AG04449 (cell line): ENCODE measurements around the gene EWSR1.
"Not testable (repeated sequence)": the region's sequence is repeated elsewhere in the genome, so short reads cannot be mapped to it uniquely, and the experiment has no call there.

Experiments used
- CTCF ChIA-PET: fragments of 350-600 bp; formaldehyde crosslinking; extraction: SDS; loops from one replicate; lab custom pipeline; 2021; ENCODE audit warnings: antibody characterized with exemption; lab: Yijun Ruan, JAX
- POLR2A ChIA-PET: fragments of 400-600, 350-600 bp; formaldehyde crosslinking; extraction: SDS; loops from one replicate; lab custom pipeline; 2020; ENCODE audit warnings: antibody characterized with exemption, inconsistent platforms; lab: Yijun Ruan, JAX
- DNase-seq: peaks from one replicate; pipeline ENCODE4 v3.0.0-alpha.2; 2010; ENCODE audit warnings: low read depth, low spot score
- H3K4me3 ChIP-seq: 2 replicates; pipeline ENCODE4 v1.5.1; 2011; ENCODE audit warnings: low read depth, mild to moderate bottlenecking, control low read depth, low read length
- TF ChIP-seq, protein P1 (sequence below): IDR thresholded peaks from one replicate; pipeline ENCODE4 v1.5.1; 2011; ENCODE audit warnings: mild to moderate bottlenecking, moderate library complexity, low read length, control low read depth, inconsistent platforms; ENCODE audit not compliant: insufficient read depth; ENCODE audit errors: missing control alignments

The EWSR1 gene, protein sequence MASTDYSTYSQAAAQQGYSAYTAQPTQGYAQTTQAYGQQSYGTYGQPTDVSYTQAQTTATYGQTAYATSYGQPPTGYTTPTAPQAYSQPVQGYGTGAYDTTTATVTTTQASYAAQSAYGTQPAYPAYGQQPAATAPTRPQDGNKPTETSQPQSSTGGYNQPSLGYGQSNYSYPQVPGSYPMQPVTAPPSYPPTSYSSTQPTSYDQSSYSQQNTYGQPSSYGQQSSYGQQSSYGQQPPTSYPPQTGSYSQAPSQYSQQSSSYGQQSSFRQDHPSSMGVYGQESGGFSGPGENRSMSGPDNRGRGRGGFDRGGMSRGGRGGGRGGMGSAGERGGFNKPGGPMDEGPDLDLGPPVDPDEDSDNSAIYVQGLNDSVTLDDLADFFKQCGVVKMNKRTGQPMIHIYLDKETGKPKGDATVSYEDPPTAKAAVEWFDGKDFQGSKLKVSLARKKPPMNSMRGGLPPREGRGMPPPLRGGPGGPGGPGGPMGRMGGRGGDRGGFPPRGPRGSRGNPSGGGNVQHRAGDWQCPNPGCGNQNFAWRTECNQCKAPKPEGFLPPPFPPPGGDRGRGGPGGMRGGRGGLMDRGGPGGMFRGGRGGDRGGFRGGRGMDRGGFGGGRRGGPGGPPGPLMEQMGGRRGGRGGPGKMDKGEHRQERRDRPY

GRCh38 chr22:29267858-29268510 lies at the start of gene EWSR1, which contains the start of gene RHBDD3:
Gene EWSR1, plus strand, starts transcription at chr22:29268268. Its CDS starts 69 bp downstream, at chr22:29268337.
Gene RHBDD3, minus strand, starts transcription at chr22:29267981. Its CDS starts 2,355 bp downstream, at chr22:29265626.
- ChIA-PET POLR2A (interaction anchor here (0.6 to 0.7 kb wide), 3 partner anchors 18 to 1779 kb away, joined by 3 to 4 read pairs (median 3); no protein-coding TSS in a partner anchor), CTCF (interaction anchor here (1.0 to 4.2 kb wide), 2 partner anchors 22 to 46 kb away, joined by 3 to 25 read pairs; no protein-coding TSS in a partner anchor)
- H3K4me3 ChIP-seq = peak within 1 kb of the TSS; percentile 89
- TF ChIP-seq, protein P1, sequence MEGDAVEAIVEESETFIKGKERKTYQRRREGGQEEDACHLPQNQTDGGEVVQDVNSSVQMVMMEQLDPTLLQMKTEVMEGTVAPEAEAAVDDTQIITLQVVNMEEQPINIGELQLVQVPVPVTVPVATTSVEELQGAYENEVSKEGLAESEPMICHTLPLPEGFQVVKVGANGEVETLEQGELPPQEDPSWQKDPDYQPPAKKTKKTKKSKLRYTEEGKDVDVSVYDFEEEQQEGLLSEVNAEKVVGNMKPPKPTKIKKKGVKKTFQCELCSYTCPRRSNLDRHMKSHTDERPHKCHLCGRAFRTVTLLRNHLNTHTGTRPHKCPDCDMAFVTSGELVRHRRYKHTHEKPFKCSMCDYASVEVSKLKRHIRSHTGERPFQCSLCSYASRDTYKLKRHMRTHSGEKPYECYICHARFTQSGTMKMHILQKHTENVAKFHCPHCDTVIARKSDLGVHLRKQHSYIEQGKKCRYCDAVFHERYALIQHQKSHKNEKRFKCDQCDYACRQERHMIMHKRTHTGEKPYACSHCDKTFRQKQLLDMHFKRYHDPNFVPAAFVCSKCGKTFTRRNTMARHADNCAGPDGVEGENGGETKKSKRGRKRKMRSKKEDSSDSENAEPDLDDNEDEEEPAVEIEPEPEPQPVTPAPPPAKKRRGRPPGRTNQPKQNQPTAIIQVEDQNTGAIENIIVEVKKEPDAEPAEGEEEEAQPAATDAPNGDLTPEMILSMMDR = no peak
- DNase-seq = peak; percentile 84

GRCh38 chr22:29218758-29219408 lies 49.2 kb upstream of the EWSR1 start:
- TF ChIP-seq, protein P1 = no peak
- H3K4me3 ChIP-seq = no peak overlapping the region
- DNase-seq = no peak
- POLR2A ChIA-PET = no interaction called here
- CTCF ChIA-PET = interaction anchor here (1.1 to 1.9 kb wide), 3 partner anchors 10 to 27 kb away, joined by 3 to 8 read pairs (median 3); no protein-coding TSS in a partner anchor

- POLR2A ChIA-PET = not testable (repeated sequence)
- CTCF ChIA-PET = interaction anchor here (1.0 to 1.9 kb wide), 4 partner anchors 11 to 26 kb away, joined by 3 to 8 read pairs (median 3); partner anchors contain the start of gene EMID1
Measured at GRCh38 chr22:29219409-29219782, 48.7 kb upstream of the EWSR1 start.

DNA sequence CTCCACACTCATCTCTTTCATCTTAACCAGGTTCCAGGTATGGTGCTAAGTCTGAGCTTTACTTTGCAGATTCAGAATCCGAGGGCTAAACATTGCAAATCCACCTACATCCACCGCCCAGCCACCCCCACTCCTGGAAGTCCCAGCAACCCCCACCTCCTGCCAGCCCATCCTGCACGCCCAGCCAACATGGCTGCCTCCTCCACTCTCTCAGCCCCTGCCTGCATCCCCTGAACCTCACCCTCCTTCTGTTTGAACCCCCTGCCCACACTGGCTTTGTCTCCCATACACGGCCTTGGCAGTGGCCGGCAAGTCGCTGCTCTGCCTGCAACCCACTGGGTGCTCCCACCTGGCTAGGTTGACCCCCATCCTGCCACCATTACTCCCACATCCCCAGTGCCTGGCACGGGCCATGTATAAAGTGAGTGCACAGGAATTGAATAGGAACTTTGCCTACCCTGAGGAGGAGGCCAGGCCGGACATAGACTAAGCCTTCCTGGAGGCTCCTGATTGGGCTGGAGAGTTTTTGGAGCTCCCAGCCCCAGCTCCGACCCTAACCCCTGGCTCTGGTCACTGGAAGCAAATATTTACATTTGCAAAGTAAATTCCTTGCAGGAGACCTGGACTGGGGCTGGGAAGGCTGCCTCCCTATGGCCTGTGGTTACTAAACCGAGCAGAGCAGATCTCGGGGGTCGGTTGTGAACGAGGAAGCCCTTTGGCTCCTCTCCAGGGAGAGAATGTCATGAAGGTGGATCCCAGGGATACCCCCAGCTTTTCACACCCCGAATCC lies 48.0 kb upstream of the EWSR1 start:
- TF ChIP-seq, protein P1 = no peak
- ChIA-PET POLR2A (no interaction called here), CTCF (interaction anchor here (1.0 to 1.9 kb wide), 3 partner anchors 11 to 25 kb away, joined by 3 to 8 read pairs (median 3); partner anchors contain the start of gene EMID1)
- H3K4me3 ChIP-seq = no peak overlapping the region
- DNase-seq = no peak

More at GRCh38 chr22:29219409-29219782, 48.7 kb upstream of the EWSR1 start:
- H3K4me3 ChIP-seq, DNase-seq: not testable (repeated sequence)

DNA sequence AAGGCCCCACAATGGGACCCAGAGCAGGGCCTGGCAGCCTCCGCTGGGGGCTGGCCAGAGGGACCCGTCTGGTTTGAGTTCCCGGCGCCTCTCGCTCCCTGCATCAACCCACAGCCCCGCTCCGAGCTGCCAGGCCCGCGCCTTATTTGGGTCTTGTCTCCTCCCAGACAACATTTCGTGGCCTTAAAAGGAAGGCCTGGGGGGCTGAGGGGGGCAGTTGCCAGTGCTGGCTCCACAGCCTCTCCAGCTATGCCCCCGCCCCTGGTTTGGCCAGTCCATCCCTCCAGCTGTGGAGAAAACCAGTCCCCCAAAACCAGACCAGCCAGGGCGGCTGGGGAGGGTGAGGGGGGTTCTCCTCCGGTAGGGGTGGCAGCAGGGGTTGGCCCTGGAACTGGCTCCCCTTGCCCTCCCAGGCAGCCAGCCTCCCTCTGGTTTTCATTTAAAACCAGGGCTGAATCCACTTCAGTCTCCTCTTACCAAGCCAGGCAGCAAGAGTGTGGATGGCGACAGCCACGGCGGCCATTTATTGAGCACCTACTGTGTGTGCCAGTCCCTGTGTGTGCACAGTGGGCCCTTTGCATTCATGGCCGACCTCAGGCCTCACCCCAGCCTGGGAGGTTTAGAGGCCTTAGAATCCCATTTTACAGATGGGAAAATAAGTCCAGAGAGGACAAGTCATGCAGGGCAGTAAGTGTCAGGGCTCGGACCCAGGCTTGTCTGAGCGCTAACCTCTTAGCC lies 43.8 kb upstream of the EWSR1 start:
- ChIA-PET CTCF (interaction anchor here (4.4 kb wide), 1 partner anchor 21 kb away, joined by 17 read pairs; no protein-coding TSS in a partner anchor), POLR2A (no interaction called here)
- DNase-seq = no peak
- TF ChIP-seq, protein P1 = no peak
- no peak overlapping the region for H3K4me3 ChIP-seq
